GM19468 (cell line): ENCODE measurements around the gene MAP7D2.

Experiments used
- ATAC-seq: cut with Tn5 transposase; IDR thresholded peaks from one replicate; pipeline ENCODE4 v1.9.1; 2021; ENCODE audit warnings: mild to moderate bottlenecking, moderate library complexity, moderate number of reproducible peaks; ENCODE audit not compliant: unreplicated experiment; ENCODE audit errors: extremely low read depth

The MAP7D2 gene

DNA sequence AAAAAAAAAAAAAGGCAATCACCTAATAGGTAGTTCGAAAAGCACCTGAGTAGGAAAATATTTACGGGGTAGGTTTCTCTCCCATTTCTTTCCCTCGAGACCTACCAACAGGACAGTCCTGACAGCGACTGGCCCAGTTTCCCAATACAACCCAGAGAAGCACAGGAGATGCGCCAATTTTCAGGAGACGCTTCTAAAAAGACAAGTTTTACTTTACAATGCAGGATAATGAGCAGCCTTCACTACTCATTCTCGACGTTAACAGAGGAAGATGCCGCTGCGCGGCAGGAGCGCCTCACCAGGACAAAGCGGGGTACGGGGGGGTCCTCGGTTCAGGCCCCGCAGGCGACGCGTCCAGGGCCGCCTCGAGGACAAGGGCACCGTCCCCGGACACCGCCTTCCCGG is 126.6 kb downstream of the MAP7D2 start:
- ATAC-seq, result no peak

GRCh38 chrX:19987856-19988255 is 128.9 kb downstream of the MAP7D2 start:
- no peak for ATAC-seq

DNA sequence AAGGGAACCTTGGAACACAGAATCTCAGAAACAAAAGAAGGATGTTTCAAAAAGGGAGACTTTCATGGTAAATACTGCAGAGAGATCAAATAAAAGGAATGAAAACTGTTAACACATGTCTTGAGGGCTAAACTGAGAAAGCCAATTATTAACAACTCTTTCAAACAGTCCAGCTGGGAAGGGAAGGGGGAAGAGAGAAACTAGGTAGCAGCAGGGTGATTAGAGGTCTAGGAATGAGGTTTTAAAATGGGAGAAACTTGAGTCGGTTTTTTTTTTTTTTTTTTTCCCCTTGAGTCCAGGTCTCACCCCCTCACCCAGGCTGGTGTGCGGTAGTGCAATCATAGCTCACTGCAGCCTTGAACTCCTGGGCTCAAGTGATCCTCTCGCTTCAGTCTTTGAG is 130.2 kb downstream of the MAP7D2 start:
- no peak for ATAC-seq

DNA sequence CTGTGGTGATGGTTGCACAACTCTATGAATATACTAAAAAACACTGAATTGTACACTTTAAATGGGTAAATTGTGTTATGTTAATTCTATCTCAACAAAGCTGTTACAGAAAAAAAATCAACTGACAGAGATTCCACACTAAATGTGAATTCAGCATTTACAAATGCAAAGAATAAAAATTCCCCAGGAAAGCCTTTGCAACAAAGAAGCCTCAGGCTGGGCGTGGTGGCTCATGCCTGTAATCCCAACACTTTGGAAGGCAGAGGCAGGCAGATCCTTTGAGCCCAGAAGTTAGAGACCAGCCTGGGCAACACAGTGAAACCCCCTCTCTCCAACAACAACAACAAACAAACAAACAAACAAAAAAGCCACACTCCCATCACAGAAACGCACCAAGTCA is 134.8 kb downstream of the MAP7D2 start:
- no peak for ATAC-seq

- ATAC-seq, result no peak
Observed at GRCh38 chrX:19975845-19976244, 140.9 kb downstream of the MAP7D2 start.

DNA sequence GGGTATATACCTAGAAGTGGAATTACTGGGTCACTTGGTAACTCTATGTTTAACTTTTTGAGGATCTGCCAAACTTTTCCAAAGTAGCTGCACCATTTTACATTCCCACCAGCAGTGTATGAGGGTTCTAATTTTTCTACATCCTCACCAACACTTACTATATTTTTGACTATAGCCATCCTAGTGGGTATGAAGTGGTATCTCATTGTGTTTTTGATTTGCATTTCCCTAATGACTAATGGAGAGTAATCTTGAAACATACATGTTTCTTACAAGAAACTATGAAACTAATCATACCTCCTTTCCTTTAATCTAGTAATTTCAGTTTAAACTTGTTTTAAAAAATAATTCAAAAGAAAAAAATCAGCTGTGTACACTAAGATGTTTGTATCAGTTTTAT is 143.7 kb downstream of the MAP7D2 start:
- no peak for ATAC-seq

DNA sequence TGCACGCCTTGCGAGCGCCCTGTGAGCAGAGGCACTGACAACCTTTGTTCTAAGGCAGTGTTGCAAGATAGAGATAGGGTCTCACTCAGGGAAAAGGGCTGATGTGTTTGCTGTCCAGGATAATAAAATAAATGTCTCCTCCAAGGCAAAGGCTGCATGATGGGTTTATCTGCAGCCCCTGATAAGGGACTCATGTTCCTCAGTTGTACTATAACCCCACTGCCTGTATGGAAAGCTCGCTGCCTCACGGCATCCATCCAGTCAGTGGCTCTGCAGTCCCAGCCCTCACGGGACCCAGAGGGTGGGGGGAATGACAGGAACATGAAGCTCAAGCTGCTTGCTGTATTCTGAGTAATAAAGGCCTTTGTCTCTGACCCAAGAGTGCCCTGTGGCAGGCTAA is 148.4 kb downstream of the MAP7D2 start:
- no peak for ATAC-seq

- ATAC-seq, result no peak
Observed at GRCh38 chrX:19966056-19966455, 150.7 kb downstream of the MAP7D2 start.

GRCh38 chrX:19964017-19964710 is 152.5 kb downstream of the MAP7D2 start:
- ATAC-seq, result no peak

DNA sequence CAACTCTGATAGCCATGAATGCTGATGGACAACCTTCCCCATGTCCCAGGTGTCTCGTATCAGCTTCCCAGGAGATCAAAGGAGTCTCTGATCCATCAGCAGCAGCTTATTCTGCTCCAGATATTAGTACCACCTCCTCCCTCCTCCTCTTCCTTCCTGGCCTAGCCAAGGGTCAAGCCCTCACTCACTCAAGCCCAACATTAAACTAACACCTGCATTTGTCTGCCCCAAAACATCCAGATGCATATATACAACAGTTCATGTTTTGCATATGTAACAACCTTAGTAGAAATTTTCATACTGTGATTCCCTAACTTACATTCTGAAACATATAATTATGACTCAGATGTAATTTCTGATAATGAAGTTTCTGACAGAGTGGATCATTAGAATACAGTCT is 155.8 kb downstream of the MAP7D2 start:
- ATAC-seq, result no peak

GRCh38 chrX:19958552-19959486 is 157.9 kb downstream of the MAP7D2 start:
- no peak for ATAC-seq

GRCh38 chrX:19956923-19957322 is 159.8 kb downstream of the MAP7D2 start:
- no peak for ATAC-seq
